K562 (cell line): ENCODE data around the gene E2F2. TPM values are rescaled to one million over a fixed set of nuclear protein-coding genes. Genes with fewer than 3 reads are reported as not detected.

ENCODE experiments used
- BRF1 ChIP-seq: IDR thresholded peaks from 3 replicates; pipeline ENCODE4 v1.6.1; 2011; ENCODE audit warnings: borderline replicate concordance, mild to moderate bottlenecking; ENCODE audit not compliant: insufficient read length; ENCODE audit errors: extremely low read depth
- CEBPB ChIP-seq: fragments of 450-650 bp; IDR thresholded peaks from 2 replicates; pipeline ENCODE4 v1.6.1; 2016; ENCODE audit warnings: missing genetic modification characterization, missing compliant biosample characterization
- ESRRA ChIP-seq: fragments of 450-650 bp; IDR thresholded peaks from 2 replicates; pipeline ENCODE4 v1.6.1; 2014; ENCODE audit warnings: low read depth, mild to moderate bottlenecking, moderate library complexity, borderline replicate concordance
- EWSR1 ChIP-seq: fragments of 450-650 bp; IDR thresholded peaks from 2 replicates; pipeline ENCODE4 v1.6.1; 2018; ENCODE audit warnings: borderline replicate concordance, mild to moderate bottlenecking, low read depth, moderate library complexity; ENCODE audit not compliant: partially characterized antibody
- FOXP4 ChIP-seq: sonication (generic); formaldehyde crosslinking; IDR thresholded peaks from 2 replicates; pipeline ENCODE4 v1.8.0; 2022; ENCODE audit warnings: mild to moderate bottlenecking, missing genetic modification reagents, borderline replicate concordance
- HMBOX1 ChIP-seq: sonication (generic); IDR thresholded peaks from 2 replicates; pipeline ENCODE4 v1.6.1; 2016
- HOXB6 ChIP-seq: fragments of 250-450 bp; sonication (Bioruptor Pico); IDR thresholded peaks from 2 replicates; pipeline ENCODE4 v1.5.1; 2022; ENCODE audit warnings: mild to moderate bottlenecking, borderline replicate concordance
- JUN ChIP-seq, 2 experiments: sonication (generic) in 1 of 2; formaldehyde crosslinking in 1 of 2; IDR thresholded peaks; 2 replicates each; pipeline versions ENCODE4 v1.6.1 to v1.8.0; 2012 to 2022; ENCODE audit warnings: borderline replicate concordance in 2 of 2, mild to moderate bottlenecking in 2 of 2, improper control_type of control experiment in 1 of 2, low read depth in 1 of 2, low read length in 1 of 2, missing genetic modification reagents in 1 of 2
- KDM1A ChIP-seq, 2 experiments: fragments of 450-650 bp; IDR thresholded peaks; 2 replicates each; pipeline ENCODE4 v1.6.1; 2016; ENCODE audit warnings: mild to moderate bottlenecking in 2 of 2
- MEF2D ChIP-seq: conservative IDR thresholded peaks from 2 replicates; pipeline ENCODE4 v1.6.1; 2016; ENCODE audit warnings: low read depth, missing genetic modification characterization, missing compliant biosample characterization
- MTA1 ChIP-seq: fragments of 450-650 bp; IDR thresholded peaks from 2 replicates; pipeline ENCODE4 v1.6.1; 2017; ENCODE audit warnings: borderline replicate concordance
- NBN ChIP-seq: fragments of 450-650 bp; IDR thresholded peaks from 2 replicates; pipeline ENCODE4 v1.6.1; 2016; ENCODE audit warnings: low read depth, mild to moderate bottlenecking
- NCOA4 ChIP-seq: fragments of 450-650 bp; IDR thresholded peaks from 2 replicates; pipeline ENCODE4 v1.6.1; 2018; ENCODE audit warnings: mild to moderate bottlenecking; ENCODE audit not compliant: partially characterized antibody
- POU5F1 ChIP-seq: fragments of 150-350 bp; IDR thresholded peaks from 2 replicates; pipeline ENCODE4 v1.6.1; 2014; ENCODE audit warnings: borderline replicate concordance, low read length, low read depth, mild to moderate bottlenecking; ENCODE audit not compliant: partially characterized antibody
- PRMT5 ChIP-seq: sonication (generic); formaldehyde crosslinking; IDR thresholded peaks from 2 replicates; pipeline ENCODE4 v1.5.0; 2020; ENCODE audit warnings: missing genetic modification reagents
- SLC30A9 ChIP-seq: fragments of 250-450 bp; sonication (Bioruptor Pico); IDR thresholded peaks from 2 replicates; pipeline ENCODE4 v1.8.0; 2022; ENCODE audit warnings: mild to moderate bottlenecking, moderate library complexity
- TFE3 ChIP-seq: fragments of 450-650 bp; formaldehyde crosslinking; IDR thresholded peaks from 2 replicates; pipeline ENCODE4 v1.4.0; 2020; ENCODE audit warnings: mild to moderate bottlenecking, mixed read lengths
- VEZF1 ChIP-seq: fragments of 200-800 bp; sonication (Bioruptor generic); IDR thresholded peaks from 2 replicates; pipeline ENCODE4 v1.6.1; 2017; ENCODE audit warnings: missing genetic modification characterization, missing compliant biosample characterization
- WHSC1 ChIP-seq: IDR thresholded peaks from one replicate; pipeline ENCODE4 v1.6.1; 2012; ENCODE audit warnings: low read length, control low read depth, inconsistent platforms
- ZC3H11A ChIP-seq: IDR thresholded peaks from 2 replicates; pipeline ENCODE4 v1.6.1; 2012; ENCODE audit warnings: low read depth, low read length, improper control_type of control experiment
- ZNF134 ChIP-seq: fragments of 250-450 bp; sonication (Bioruptor Pico); conservative IDR thresholded peaks from 2 replicates; pipeline ENCODE4 v1.4.0; 2020
- ZNF165 ChIP-seq: fragments of 250-450 bp; sonication (Bioruptor Pico); IDR thresholded peaks from 2 replicates; pipeline ENCODE4 v1.4.0; 2020; ENCODE audit warnings: borderline replicate concordance
- ZNF551 ChIP-seq: fragments of 250-450 bp; sonication (Bioruptor Pico); IDR thresholded peaks from 2 replicates; pipeline ENCODE4 v1.5.0; 2021; ENCODE audit warnings: mild to moderate bottlenecking, moderate library complexity
- polyA plus RNA-seq, 8 experiments: library from polyadenylated mRNA; depleted of rRNA in 4 of 8; stranded (reverse) in 5 of 8; unstranded in 3 of 8; fragments of >200 nt; fragmentation: Nextera tagmentation in 2 of 8; fragmentation: Illumina TruSeq in 1 of 8; extraction: Ambion mirVana in 2 of 8; extraction: Trizol in 1 of 8; gene quantifications; 2 replicates each; pipeline versions ENCODE4 v1.2.1 to v1.2.3, GENCODE V29; 2011 to 2014; ENCODE audit warnings: inconsistent platforms in 1 of 8, missing spikeins in 1 of 8
- total RNA-seq, 7 experiments: library from RNA; depleted of rRNA in 6 of 7; stranded (reverse); fragments of >200 nt in 6 of 7; fragmentation: Illumina TruSeq in 2 of 7; extraction: Trizol in 2 of 7; gene quantifications; 2 replicates each; pipeline versions ENCODE4 v1.2.1 to v1.2.3, GENCODE V29; 2011 to 2021; ENCODE audit warnings: low replicate concordance in 1 of 7

E2F2 gene
- total and polyA plus RNA-seq, 9 of the 15 experiments (the other 6 are each of a cell fraction or from before 2014, with no cell fraction given) = 3.1 to 25.3 (median 11.4) TPM

- TF ChIP-seq VEZF1 = peak; percentile 100
- TF ChIP-seq ZNF551 (CRISPR knock-in tag) = no peak
- TF ChIP-seq PRMT5 (CRISPR knock-in tag) = no peak
- TF ChIP-seq HMBOX1 = no peak
- no peak for TF ChIP-seq ZNF134 (CRISPR knock-in tag)
- no peak for TF ChIP-seq MTA1
- TF ChIP-seq BRF1 = no peak
- TF ChIP-seq SLC30A9 (CRISPR knock-in tag) = no peak
- no peak for TF ChIP-seq CEBPB (tag)
- TF ChIP-seq NCOA4 = no peak
- no peak for TF ChIP-seq HOXB6
- TF ChIP-seq ZNF165 (CRISPR knock-in tag) = no peak
- TF ChIP-seq WHSC1 = no peak
- TF ChIP-seq EWSR1 = no peak
- no peak for TF ChIP-seq ZC3H11A
- TF ChIP-seq ESRRA = peak; percentile 82; the same call in 1 of the 2 replicates
- no peak for TF ChIP-seq TFE3 (CRISPR knock-in tag)
- peak; percentile 92 for TF ChIP-seq NBN
- TF ChIP-seq POU5F1 = no peak
- TF ChIP-seq KDM1A (IDR thresholded peaks at IDR 0.05) = no peak
- TF ChIP-seq FOXP4 (CRISPR knock-in tag) = no peak
- TF ChIP-seq MEF2D (tag) = no peak
- TF ChIP-seq JUN (IDR thresholded peaks at IDR 0.05; ENCODE audit: borderline replicate concordance, low read depth, low read length) = no peak; the same call in 1 of the 2 replicates
- no peak for TF ChIP-seq JUN (CRISPR knock-in tag; IDR thresholded peaks at IDR 0.05; ENCODE audit: borderline replicate concordance)
These were observed 23.6 kb upstream of the E2F2 start (continued) for GRCh38 chr1:23554481-23555269.
